H1 (cell line): ENCODE measurements around the gene MCCD1.

Source experiments
- CTCF ChIP-seq, 3 experiments: IDR thresholded peaks; 1 replicate in 2 of 3; 2 replicates in 1 of 3; pipeline versions ENCODE4 v1.5.1 to v1.6.1; 2011; ENCODE audit warnings: low read length in 3 of 3, mild to moderate bottlenecking in 3 of 3, inconsistent platforms in 2 of 3, low read depth in 1 of 3, moderate library complexity in 1 of 3; ENCODE audit not compliant: insufficient read depth in 1 of 3; ENCODE audit errors: control extremely low read depth in 1 of 3
- EP300 ChIP-seq, 2 experiments: IDR thresholded peaks; 1 replicate in 1 of 2; 2 replicates in 1 of 2; pipeline ENCODE4 v1.6.1; 2011 to 2012; ENCODE audit warnings: low read depth in 2 of 2, low read length in 2 of 2, mild to moderate bottlenecking in 2 of 2, borderline replicate concordance in 1 of 2, inconsistent platforms in 1 of 2, moderate library complexity in 1 of 2
- EZH2 ChIP-seq: fragments of 200-600 bp; sonication (generic); IDR thresholded peaks from 2 replicates; pipeline ENCODE4 v1.7.1; 2012; ENCODE audit warnings: low read depth, mild to moderate bottlenecking, moderate library complexity, low read length, inconsistent platforms; ENCODE audit not compliant: severe bottlenecking
- PHF8 ChIP-seq: fragments of 200-600 bp; sonication (generic); conservative IDR thresholded peaks from 2 replicates; pipeline ENCODE4 v1.7.1; 2012; ENCODE audit warnings: low read depth, mild to moderate bottlenecking, inconsistent platforms, low read length, moderate library complexity
- POLR2AphosphoS5 ChIP-seq: IDR thresholded peaks from 2 replicates; pipeline ENCODE4 v1.6.1; 2011; ENCODE audit warnings: low read depth, low read length
- RFX5 ChIP-seq: IDR thresholded peaks from 2 replicates; pipeline ENCODE4 v1.6.1; 2011; ENCODE audit warnings: low read depth, low read length, improper control_type of control experiment, borderline replicate concordance
- TEAD4 ChIP-seq: IDR thresholded peaks from 2 replicates; pipeline ENCODE4 v1.6.1; 2012; ENCODE audit warnings: low read depth, low read length, inconsistent platforms, mixed read lengths

GRCh38 chr6:31479933-31480535 lies 48.7 kb upstream of the MCCD1 start:
- no peak for TF ChIP-seq TEAD4
- TF ChIP-seq EZH2: no peak
- TF ChIP-seq RFX5: no peak
- TF ChIP-seq CTCF (IDR thresholded peaks at IDR 0.05; ENCODE audit: control extremely low read depth in 1 of 3, insufficient read depth in 1 of 3, low read depth in 1 of 3, low read length in 3 of 3): no peak
- TF ChIP-seq POLR2AphosphoS5: no peak
- no peak for TF ChIP-seq EP300 (IDR thresholded peaks at IDR 0.05; ENCODE audit: borderline replicate concordance in 1 of 2, low read depth in 2 of 2, low read length in 2 of 2)
- TF ChIP-seq PHF8: no peak
